HepG2 (cell line): ENCODE data around the gene MASP1. TPM values are rescaled to one million over a fixed set of nuclear protein-coding genes. Genes with fewer than 3 reads are reported as not detected.

Experiments used
- AKAP8 ChIP-seq: sonication (generic); formaldehyde crosslinking; IDR thresholded peaks from 2 replicates; pipeline ENCODE4 v1.5.1; 2020; ENCODE audit warnings: mild to moderate bottlenecking, missing genetic modification reagents
- FOXA1 ChIP-seq, 2 experiments: fragments of 450-650 bp in 1 of 2; sonication (generic) in 1 of 2; formaldehyde crosslinking in 1 of 2; IDR thresholded peaks; 2 replicates each; pipeline versions ENCODE4 v1.4.0 to v1.6.1; 2016 to 2020; ENCODE audit warnings: missing genetic modification reagents in 1 of 2
- FOXK1 ChIP-seq: sonication (generic); formaldehyde crosslinking; IDR thresholded peaks from 2 replicates; pipeline ENCODE4 v1.4.0; 2020; ENCODE audit warnings: low read depth, missing genetic modification reagents, borderline replicate concordance
- FOXP1 ChIP-seq, 2 experiments: fragments of 450-650 bp in 1 of 2; IDR thresholded peaks; 2 replicates each; pipeline ENCODE4 v1.6.1; 2017 to 2018; ENCODE audit warnings: antibody characterized with exemption in 1 of 2
- GFI1 ChIP-seq: sonication (generic); formaldehyde crosslinking; IDR thresholded peaks from 2 replicates; pipeline ENCODE4 v1.5.0; 2020; ENCODE audit warnings: missing genetic modification reagents, mild to moderate bottlenecking, borderline replicate concordance
- HNRNPLL ChIP-seq: fragments of 200-400 bp; formaldehyde crosslinking; IDR thresholded peaks from 2 replicates; pipeline ENCODE4 v1.6.1; 2017; ENCODE audit warnings: mild to moderate bottlenecking, low read depth, low read length; ENCODE audit not compliant: poor library complexity, severe bottlenecking
- KDM5B ChIP-seq: sonication (generic); formaldehyde crosslinking; IDR thresholded peaks from 2 replicates; pipeline ENCODE4 v1.4.0; 2020; ENCODE audit warnings: missing genetic modification reagents, mild to moderate bottlenecking, borderline replicate concordance
- MEF2D ChIP-seq: sonication (generic); formaldehyde crosslinking; IDR thresholded peaks from 2 replicates; pipeline ENCODE4 v1.5.1; 2020; ENCODE audit warnings: mild to moderate bottlenecking, missing genetic modification reagents
- NR2F2 ChIP-seq: IDR thresholded peaks from 2 replicates; pipeline ENCODE4 v1.6.1; 2012; ENCODE audit warnings: low read depth, inconsistent platforms, borderline replicate concordance
- SP2 ChIP-seq: sonication (generic); formaldehyde crosslinking; IDR thresholded peaks from 2 replicates; pipeline ENCODE4 v1.5.1; 2020; ENCODE audit warnings: mild to moderate bottlenecking, missing genetic modification reagents
- SUZ12 ChIP-seq: fragments of 150-350 bp; IDR thresholded peaks from 2 replicates; pipeline ENCODE4 v1.6.1; 2014; ENCODE audit warnings: low read depth, low read length
- ZFAT ChIP-seq: sonication (generic); formaldehyde crosslinking; conservative IDR thresholded peaks from 2 replicates; pipeline ENCODE4 v1.8.1; 2023; ENCODE audit warnings: missing genetic modification reagents, inconsistent platforms
- ZNF224 ChIP-seq: sonication (generic); formaldehyde crosslinking; IDR thresholded peaks from 2 replicates; pipeline ENCODE4 v1.5.0; 2020; ENCODE audit warnings: mild to moderate bottlenecking, missing genetic modification reagents
- ZNF335 ChIP-seq: sonication (generic); formaldehyde crosslinking; IDR thresholded peaks from 2 replicates; pipeline ENCODE4 v1.4.0; 2020; ENCODE audit warnings: missing genetic modification reagents
- ZNF564 ChIP-seq: sonication (generic); formaldehyde crosslinking; IDR thresholded peaks from 2 replicates; pipeline ENCODE4 v1.8.1; 2023; ENCODE audit warnings: mild to moderate bottlenecking, missing genetic modification reagents
- ZNF652 ChIP-seq: IDR thresholded peaks from 2 replicates; pipeline ENCODE4 v1.6.1; 2016; ENCODE audit warnings: low read depth, borderline replicate concordance
- ZNF775 ChIP-seq: sonication (generic); formaldehyde crosslinking; IDR thresholded peaks from 2 replicates; pipeline ENCODE4 v1.4.0; 2020; ENCODE audit warnings: missing genetic modification reagents, mild to moderate bottlenecking, moderate library complexity, borderline replicate concordance
- ZNF841 ChIP-seq: sonication (generic); formaldehyde crosslinking; IDR thresholded peaks from 2 replicates; pipeline ENCODE4 v1.8.1; 2023; ENCODE audit warnings: missing genetic modification reagents, borderline replicate concordance
- polyA plus RNA-seq, 8 experiments: library from polyadenylated mRNA; depleted of rRNA in 3 of 8; stranded (reverse) in 7 of 8; unstranded in 1 of 8; fragments of >200 nt; fragmentation: Illumina TruSeq in 4 of 8; extraction: Trizol in 4 of 8; gene quantifications; 2 replicates each; pipeline versions ENCODE4 v1.2.1 to v1.2.3, GENCODE V29; 2011 to 2016; ENCODE audit warnings: low read depth in 4 of 8, missing spikeins in 1 of 8, mixed read lengths in 1 of 8; ENCODE audit not compliant: insufficient read depth in 1 of 8
- total RNA-seq, 5 experiments: library from RNA; depleted of rRNA; stranded (reverse); fragments of >200 nt; fragmentation: Illumina TruSeq; extraction: Trizol; gene quantifications; 2 replicates each; pipeline ENCODE4 v1.2.3, GENCODE V29; 2016; ENCODE audit warnings: low read depth in 1 of 5
- TF ChIP-seq, protein P1 (sequence below): fragments of 450-650 bp; IDR thresholded peaks from 2 replicates; pipeline ENCODE4 v1.6.1; 2017; ENCODE audit warnings: mild to moderate bottlenecking
- TF ChIP-seq, protein P2 (sequence below): IDR thresholded peaks from 2 replicates; pipeline ENCODE4 v1.6.1; 2016; ENCODE audit warnings: control low read depth
- TF ChIP-seq, protein P3 (sequence below): sonication (generic); formaldehyde crosslinking; conservative IDR thresholded peaks from 2 replicates; pipeline ENCODE4 v1.4.0; 2020; ENCODE audit warnings: mild to moderate bottlenecking, missing genetic modification reagents, moderate library complexity
- TF ChIP-seq, protein P4 (sequence below): IDR thresholded peaks from 2 replicates; pipeline ENCODE4 v1.6.1; 2016; ENCODE audit warnings: missing genetic modification reagents, missing compliant biosample characterization

Gene MASP1
- total and polyA plus RNA-seq, 2 of the 13 experiments (the other 11 are each of a cell fraction or from before 2014, with no cell fraction given), result 10.8 to 56.0 TPM

DNA sequence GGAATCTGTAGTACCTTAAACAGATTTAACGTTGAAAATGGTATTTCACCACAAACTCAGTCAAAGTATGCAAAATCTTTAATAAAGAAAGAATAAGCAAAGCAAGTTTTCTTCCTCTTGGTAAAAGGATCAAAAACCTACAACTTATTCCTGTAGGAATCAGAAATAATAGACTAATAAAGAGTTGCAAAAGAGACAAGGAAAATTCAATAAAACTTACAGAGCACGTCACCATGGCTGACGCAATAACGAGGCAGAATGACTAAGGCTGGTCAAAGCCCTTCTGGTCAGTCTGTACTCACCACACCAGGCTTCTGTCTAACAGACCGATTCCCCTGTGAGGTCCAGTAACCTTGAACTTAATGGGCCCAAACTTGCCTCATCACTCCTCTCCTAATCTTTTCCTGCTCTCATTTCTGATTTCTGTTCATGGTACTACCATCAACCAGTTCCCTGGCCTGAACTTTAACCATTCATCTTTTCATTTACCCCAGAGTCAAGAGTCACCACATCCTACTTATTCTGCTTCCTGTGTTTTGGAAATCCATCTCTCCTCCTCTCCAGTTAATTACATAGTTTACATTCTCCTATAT, 5.0 kb downstream of the MASP1 start (continued):
- TF ChIP-seq, protein P1, sequence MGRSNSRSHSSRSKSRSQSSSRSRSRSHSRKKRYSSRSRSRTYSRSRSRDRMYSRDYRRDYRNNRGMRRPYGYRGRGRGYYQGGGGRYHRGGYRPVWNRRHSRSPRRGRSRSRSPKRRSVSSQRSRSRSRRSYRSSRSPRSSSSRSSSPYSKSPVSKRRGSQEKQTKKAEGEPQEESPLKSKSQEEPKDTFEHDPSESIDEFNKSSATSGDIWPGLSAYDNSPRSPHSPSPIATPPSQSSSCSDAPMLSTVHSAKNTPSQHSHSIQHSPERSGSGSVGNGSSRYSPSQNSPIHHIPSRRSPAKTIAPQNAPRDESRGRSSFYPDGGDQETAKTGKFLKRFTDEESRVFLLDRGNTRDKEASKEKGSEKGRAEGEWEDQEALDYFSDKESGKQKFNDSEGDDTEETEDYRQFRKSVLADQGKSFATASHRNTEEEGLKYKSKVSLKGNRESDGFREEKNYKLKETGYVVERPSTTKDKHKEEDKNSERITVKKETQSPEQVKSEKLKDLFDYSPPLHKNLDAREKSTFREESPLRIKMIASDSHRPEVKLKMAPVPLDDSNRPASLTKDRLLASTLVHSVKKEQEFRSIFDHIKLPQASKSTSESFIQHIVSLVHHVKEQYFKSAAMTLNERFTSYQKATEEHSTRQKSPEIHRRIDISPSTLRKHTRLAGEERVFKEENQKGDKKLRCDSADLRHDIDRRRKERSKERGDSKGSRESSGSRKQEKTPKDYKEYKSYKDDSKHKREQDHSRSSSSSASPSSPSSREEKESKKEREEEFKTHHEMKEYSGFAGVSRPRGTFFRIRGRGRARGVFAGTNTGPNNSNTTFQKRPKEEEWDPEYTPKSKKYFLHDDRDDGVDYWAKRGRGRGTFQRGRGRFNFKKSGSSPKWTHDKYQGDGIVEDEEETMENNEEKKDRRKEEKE, result no peak
- TF ChIP-seq, protein P2, sequence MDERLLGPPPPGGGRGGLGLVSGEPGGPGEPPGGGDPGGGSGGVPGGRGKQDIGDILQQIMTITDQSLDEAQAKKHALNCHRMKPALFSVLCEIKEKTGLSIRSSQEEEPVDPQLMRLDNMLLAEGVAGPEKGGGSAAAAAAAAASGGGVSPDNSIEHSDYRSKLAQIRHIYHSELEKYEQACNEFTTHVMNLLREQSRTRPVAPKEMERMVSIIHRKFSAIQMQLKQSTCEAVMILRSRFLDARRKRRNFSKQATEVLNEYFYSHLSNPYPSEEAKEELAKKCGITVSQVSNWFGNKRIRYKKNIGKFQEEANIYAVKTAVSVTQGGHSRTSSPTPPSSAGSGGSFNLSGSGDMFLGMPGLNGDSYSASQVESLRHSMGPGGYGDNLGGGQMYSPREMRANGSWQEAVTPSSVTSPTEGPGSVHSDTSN (CRISPR knock-in tag), result no peak
- TF ChIP-seq SUZ12, result no peak
- TF ChIP-seq FOXP1 (IDR thresholded peaks at IDR 0.05), result no peak
- TF ChIP-seq FOXP1 (CRISPR knock-in tag; IDR thresholded peaks at IDR 0.05), result peak; percentile 5; the same call in 1 of the 2 replicates
- TF ChIP-seq NR2F2, result 0 out of 2 replicates have a peak, but pooled peaks have one; percentile 23
- TF ChIP-seq ZNF224 (CRISPR knock-in tag), result no peak
- TF ChIP-seq KDM5B (CRISPR knock-in tag), result no peak
- no peak for TF ChIP-seq ZNF652 (CRISPR knock-in tag)
- no peak for TF ChIP-seq FOXA1 (IDR thresholded peaks at IDR 0.05)
- TF ChIP-seq FOXA1 (CRISPR knock-in tag; IDR thresholded peaks at IDR 0.05), result no peak
- TF ChIP-seq MEF2D (CRISPR knock-in tag), result peak; percentile 35; the same call in 1 of the 2 replicates
- TF ChIP-seq ZNF775 (CRISPR knock-in tag), result no peak
- no peak for TF ChIP-seq ZFAT (CRISPR knock-in tag)
- TF ChIP-seq ZNF841 (CRISPR knock-in tag), result no peak
- TF ChIP-seq ZNF564 (CRISPR knock-in tag), result no peak
- TF ChIP-seq, protein P3, sequence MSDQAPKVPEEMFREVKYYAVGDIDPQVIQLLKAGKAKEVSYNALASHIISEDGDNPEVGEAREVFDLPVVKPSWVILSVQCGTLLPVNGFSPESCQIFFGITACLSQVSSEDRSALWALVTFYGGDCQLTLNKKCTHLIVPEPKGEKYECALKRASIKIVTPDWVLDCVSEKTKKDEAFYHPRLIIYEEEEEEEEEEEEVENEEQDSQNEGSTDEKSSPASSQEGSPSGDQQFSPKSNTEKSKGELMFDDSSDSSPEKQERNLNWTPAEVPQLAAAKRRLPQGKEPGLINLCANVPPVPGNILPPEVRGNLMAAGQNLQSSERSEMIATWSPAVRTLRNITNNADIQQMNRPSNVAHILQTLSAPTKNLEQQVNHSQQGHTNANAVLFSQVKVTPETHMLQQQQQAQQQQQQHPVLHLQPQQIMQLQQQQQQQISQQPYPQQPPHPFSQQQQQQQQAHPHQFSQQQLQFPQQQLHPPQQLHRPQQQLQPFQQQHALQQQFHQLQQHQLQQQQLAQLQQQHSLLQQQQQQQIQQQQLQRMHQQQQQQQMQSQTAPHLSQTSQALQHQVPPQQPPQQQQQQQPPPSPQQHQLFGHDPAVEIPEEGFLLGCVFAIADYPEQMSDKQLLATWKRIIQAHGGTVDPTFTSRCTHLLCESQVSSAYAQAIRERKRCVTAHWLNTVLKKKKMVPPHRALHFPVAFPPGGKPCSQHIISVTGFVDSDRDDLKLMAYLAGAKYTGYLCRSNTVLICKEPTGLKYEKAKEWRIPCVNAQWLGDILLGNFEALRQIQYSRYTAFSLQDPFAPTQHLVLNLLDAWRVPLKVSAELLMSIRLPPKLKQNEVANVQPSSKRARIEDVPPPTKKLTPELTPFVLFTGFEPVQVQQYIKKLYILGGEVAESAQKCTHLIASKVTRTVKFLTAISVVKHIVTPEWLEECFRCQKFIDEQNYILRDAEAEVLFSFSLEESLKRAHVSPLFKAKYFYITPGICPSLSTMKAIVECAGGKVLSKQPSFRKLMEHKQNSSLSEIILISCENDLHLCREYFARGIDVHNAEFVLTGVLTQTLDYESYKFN (CRISPR knock-in tag), result peak; percentile 79
- peak; percentile 45; the same call in 1 of the 2 replicates for TF ChIP-seq ZNF335 (CRISPR knock-in tag)
- TF ChIP-seq SP2 (CRISPR knock-in tag), result no peak
- TF ChIP-seq, protein P4, sequence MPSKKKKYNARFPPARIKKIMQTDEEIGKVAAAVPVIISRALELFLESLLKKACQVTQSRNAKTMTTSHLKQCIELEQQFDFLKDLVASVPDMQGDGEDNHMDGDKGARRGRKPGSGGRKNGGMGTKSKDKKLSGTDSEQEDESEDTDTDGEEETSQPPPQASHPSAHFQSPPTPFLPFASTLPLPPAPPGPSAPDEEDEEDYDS, result no peak; the same call in 1 of the 2 replicates
- no peak for TF ChIP-seq AKAP8
- TF ChIP-seq HNRNPLL, result no peak
- TF ChIP-seq GFI1, result peak; percentile 61; the same call in 1 of the 2 replicates
- peak; percentile 58; the same call in 1 of the 2 replicates for TF ChIP-seq FOXK1 (CRISPR knock-in tag)
